Peyer's patch (tissue), 4 donors: ENCODE results near the gene ARMH4. TPM values are rescaled to one million over a fixed set of nuclear protein-coding genes. Genes with fewer than 3 reads are reported as not detected.

Experiments used
- DNase-seq, 3 donors: peaks; one replicate each; pipeline ENCODE4 v3.0.0-alpha.2; 2017 to 2019
- H3K27ac ChIP-seq, 4 donors: fragments of 200-600 bp; sonication (generic); one replicate each; pipeline ENCODE4 v1.5.1; 2016 to 2019
- H3K27me3 ChIP-seq, 2 donors: fragments of 200-600 bp; sonication (generic); one replicate each; pipeline ENCODE4 v1.5.1; 2019
- H3K36me3 ChIP-seq, 3 donors: fragments of 200-600 bp; sonication (generic); one replicate each; pipeline ENCODE4 v1.5.1; 2016 to 2019
- H3K4me1 ChIP-seq, 4 donors: fragments of 200-600 bp; sonication (generic); one replicate each; pipeline ENCODE4 v1.5.1; 2016 to 2019
- H3K4me3 ChIP-seq, 4 donors: fragments of 200-600 bp; sonication (generic); 1 replicate in 3 of 4; 2 replicates in 1 of 4; pipeline ENCODE4 v1.5.1; 2016 to 2019; ENCODE audit warnings: mild to moderate bottlenecking in 1 of 4
- H3K9me3 ChIP-seq, 4 donors: fragments of 200-600 bp; sonication (generic); one replicate each; pipeline ENCODE4 v1.5.1; 2016 to 2019; ENCODE audit warnings: mild to moderate bottlenecking in 1 of 4
- POLR2A ChIP-seq, 2 donors: fragments of 450-650 bp; IDR thresholded peaks; one replicate each; pipeline ENCODE4 v1.5.1; 2017; ENCODE audit warnings: antibody characterized with exemption in 2 of 2, mild to moderate bottlenecking in 2 of 2, moderate library complexity in 2 of 2
- total RNA-seq, 4 donors: library from RNA; depleted of rRNA; stranded (reverse); fragments of >200 nt; gene quantifications; one replicate each; pipeline ENCODE4 v1.1.0, GENCODE V29; 2016
- TF ChIP-seq, protein P1 (sequence below), 6 experiments: fragments of 450-650 bp in 4 of 6; fragments of 200-600 bp in 2 of 6; sonication (generic) in 1 of 6; IDR thresholded peaks; one replicate each; pipeline ENCODE4 v1.5.1; 2017 to 2019; ENCODE audit warnings: antibody characterized with exemption in 6 of 6, mild to moderate bottlenecking in 3 of 6, moderate library complexity in 1 of 6

ARMH4 gene
- total RNA-seq, 4 donors from 2014 or later: 0.18 to 3.2 (median 1.4) TPM

GRCh38 chr14:58073516-58073915, 78.5 kb downstream of the ARMH4 start:
- Histone ChIP-seq H3K4me3 (no peak overlapping the region), H3K36me3 (no peaks in the 10 kb centered on the region), H3K27ac (no peak overlapping the region), H3K9me3 (no peaks in the 10 kb centered on the region), H3K4me1 (peaks cover 0 to 14% (median 0%) of the 10 kb centered on the region in 4 donors), H3K27me3 (no peaks in the 10 kb centered on the region)
- no peak for DNase-seq
- TF ChIP-seq, protein P1, sequence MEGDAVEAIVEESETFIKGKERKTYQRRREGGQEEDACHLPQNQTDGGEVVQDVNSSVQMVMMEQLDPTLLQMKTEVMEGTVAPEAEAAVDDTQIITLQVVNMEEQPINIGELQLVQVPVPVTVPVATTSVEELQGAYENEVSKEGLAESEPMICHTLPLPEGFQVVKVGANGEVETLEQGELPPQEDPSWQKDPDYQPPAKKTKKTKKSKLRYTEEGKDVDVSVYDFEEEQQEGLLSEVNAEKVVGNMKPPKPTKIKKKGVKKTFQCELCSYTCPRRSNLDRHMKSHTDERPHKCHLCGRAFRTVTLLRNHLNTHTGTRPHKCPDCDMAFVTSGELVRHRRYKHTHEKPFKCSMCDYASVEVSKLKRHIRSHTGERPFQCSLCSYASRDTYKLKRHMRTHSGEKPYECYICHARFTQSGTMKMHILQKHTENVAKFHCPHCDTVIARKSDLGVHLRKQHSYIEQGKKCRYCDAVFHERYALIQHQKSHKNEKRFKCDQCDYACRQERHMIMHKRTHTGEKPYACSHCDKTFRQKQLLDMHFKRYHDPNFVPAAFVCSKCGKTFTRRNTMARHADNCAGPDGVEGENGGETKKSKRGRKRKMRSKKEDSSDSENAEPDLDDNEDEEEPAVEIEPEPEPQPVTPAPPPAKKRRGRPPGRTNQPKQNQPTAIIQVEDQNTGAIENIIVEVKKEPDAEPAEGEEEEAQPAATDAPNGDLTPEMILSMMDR (IDR thresholded peaks at IDR 0.05): no peak
- TF ChIP-seq POLR2A (IDR thresholded peaks at IDR 0.05): no peak

DNA sequence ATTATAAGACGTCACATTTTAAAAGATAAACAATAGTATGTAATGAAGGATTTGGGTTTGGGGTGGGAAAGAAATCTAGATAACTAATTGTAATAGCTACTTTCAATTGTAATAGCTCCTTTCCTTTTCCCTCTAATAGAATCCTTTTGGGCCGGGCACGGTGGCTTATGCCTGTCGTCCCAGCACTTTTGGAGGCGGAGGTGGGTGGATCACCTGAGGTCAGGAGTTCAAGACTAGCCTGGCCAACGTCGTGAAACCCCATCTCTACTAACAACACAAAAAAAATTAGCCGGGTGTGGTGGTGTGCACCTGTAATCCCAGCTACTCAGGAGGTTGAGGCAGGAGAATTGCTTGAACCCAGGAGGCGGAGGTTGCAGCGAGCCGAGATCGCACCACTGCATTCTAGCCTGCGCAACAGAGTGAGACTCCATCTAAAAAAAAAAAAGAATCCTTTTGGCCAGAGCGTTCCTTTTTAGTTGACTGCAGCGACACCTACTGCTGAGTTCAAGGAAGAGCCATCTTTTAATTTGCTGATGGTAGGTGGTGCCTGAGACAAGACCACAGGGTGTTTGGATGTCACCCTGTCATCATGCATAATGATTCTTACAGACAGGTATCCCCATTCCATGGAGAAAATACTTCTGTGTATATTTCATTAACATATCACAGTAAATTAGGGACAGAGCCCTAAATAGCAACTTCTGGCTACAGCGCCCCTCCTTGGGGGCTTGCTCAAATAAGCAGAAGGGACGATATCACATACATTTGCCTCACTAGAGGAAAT, 79.5 kb downstream of the ARMH4 start:
- Histone ChIP-seq H3K36me3 (no peaks in the 10 kb centered on the region), H3K27me3 (no peaks in the 10 kb centered on the region), H3K27ac (no peak overlapping the region), H3K4me1 (peaks cover 0 to 10% (median 0%) of the 10 kb centered on the region in 4 donors), H3K4me3 (peak overlapping the region in 1 of 4 donors; percentile 8), H3K9me3 (no peaks in the 10 kb centered on the region)
- DNase-seq: peak in 1 of 3 donors; percentile 52
- no peak for TF ChIP-seq POLR2A (IDR thresholded peaks at IDR 0.05)
- TF ChIP-seq, protein P1 (IDR thresholded peaks at IDR 0.05): peak in 5 of 6 experiments; percentile 28 to 69 (median 64)

DNA sequence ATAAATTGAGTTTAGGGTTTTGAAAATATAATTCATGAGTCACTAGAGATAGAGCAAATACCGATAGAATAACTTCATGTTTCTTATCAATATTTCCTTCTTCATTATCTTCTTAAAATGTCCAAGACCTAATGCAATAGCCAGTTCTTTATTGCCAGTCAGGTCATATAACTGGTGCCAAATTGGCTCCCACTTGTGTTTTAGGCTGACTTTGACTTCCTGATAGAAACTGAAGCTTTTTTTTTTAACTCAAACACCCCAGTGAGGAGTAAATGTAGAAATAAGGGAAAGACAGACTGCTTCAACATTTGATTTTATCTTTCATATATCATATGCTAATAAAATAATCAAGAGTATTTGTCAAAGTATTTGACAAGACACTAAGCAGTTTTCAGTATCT, 80.7 kb downstream of the ARMH4 start:
- TF ChIP-seq, protein P1 (IDR thresholded peaks at IDR 0.05): no peak
- no peak overlapping the region for H3K27ac ChIP-seq
- no peak for DNase-seq

GRCh38 chr14:58068306-58068705, 83.7 kb downstream of the ARMH4 start:
- Histone ChIP-seq H3K9me3 (no peaks in the 10 kb centered on the region), H3K27me3 (no peaks in the 10 kb centered on the region), H3K4me3 (no peak overlapping the region), H3K27ac (no peak overlapping the region), H3K4me1 (peaks cover 0 to 10% (median 0%) of the 10 kb centered on the region in 4 donors), H3K36me3 (no peaks in the 10 kb centered on the region)
- DNase-seq: no peak
- TF ChIP-seq POLR2A (IDR thresholded peaks at IDR 0.05): no peak
- TF ChIP-seq, protein P1 (IDR thresholded peaks at IDR 0.05): no peak

More for the DNA sequence above, 80.7 kb downstream of the ARMH4 start:
- Histone ChIP-seq H3K36me3 (no peaks in the 10 kb centered on the region), H3K4me1 (peaks cover 0 to 10% (median 0%) of the 10 kb centered on the region in 4 donors), H3K4me3 (no peak overlapping the region), H3K9me3 (no peaks in the 10 kb centered on the region), H3K27me3 (no peaks in the 10 kb centered on the region)

DNA sequence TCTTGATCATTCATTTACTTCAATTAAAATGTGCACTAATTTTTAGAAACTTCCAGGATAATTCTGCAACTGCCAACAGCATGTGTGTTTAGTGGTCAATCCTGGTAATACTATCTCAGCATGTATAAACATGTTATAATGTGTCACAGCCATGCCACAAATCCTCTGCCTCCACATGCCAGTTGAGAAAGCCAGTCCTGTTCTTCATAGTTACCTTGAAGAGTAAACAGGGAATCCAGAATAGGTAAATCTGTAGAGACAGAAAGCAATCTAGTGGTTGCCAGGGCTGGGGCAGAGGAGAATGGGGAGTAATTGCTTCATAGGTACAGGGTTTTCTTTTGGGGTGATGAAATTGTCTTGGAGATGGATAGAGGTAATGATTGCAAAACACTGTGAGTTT, 85.9 kb downstream of the ARMH4 start:
- Histone ChIP-seq H3K27ac (no peak overlapping the region), H3K4me3 (no peak overlapping the region), H3K9me3 (no peaks in the 10 kb centered on the region), H3K4me1 (no peaks in the 10 kb centered on the region), H3K36me3 (no peaks in the 10 kb centered on the region), H3K27me3 (no peaks in the 10 kb centered on the region)
- no peak for DNase-seq
- TF ChIP-seq, protein P1 (IDR thresholded peaks at IDR 0.05): no peak
- TF ChIP-seq POLR2A (IDR thresholded peaks at IDR 0.05): no peak
